SIG-M5 (cell line): ENCODE results near the gene CISD1.
A peak's percentile ranks its signal among the peaks of the same experiment; 100 is the strongest.

ENCODE experiments used
- DNase-seq: peaks from one replicate; lab custom pipeline; 2025; lab: John Stamatoyannopoulos, UW

The CISD1 gene

GRCh38 chr10:58311026-58311425, 42.1 kb downstream of the CISD1 start:
- no peak for DNase-seq

DNA sequence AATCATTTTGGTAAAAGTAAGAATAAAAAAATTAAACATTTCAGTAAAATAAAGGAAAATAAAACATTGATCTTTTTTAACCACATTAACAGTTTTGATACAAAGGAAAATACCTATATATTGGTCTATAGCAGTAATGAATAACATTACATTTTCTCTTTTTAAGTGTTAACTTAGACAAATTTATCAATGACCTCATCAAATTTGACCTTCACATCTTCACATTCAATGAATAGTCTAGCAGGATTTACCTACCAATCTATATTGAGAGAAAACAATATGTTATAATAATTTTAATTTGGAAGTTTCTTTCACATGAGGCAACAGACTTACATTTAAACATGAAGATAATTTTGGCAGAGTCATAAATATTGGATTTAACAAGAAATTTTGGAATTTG, 47.9 kb downstream of the CISD1 start:
- DNase-seq = no peak

DNA sequence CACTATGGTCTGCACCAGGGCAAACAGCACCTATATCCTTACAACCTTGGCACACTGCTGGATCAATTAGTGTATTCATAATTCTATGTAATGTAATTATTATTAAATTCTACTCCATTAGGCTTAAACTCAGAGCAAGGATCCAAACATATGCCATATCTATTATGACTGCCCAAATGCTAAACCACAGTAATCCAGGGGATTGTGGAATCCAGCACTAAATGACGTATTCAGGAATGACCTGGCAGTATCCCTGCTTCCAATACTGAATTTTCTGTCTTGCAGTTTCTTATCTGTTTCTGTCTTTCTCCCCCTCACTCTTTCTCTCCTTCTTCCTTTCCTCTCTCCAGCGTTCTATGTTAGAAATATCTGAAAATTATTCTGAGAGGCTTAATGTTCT, 49.4 kb downstream of the CISD1 start:
- DNase-seq = no peak

DNA sequence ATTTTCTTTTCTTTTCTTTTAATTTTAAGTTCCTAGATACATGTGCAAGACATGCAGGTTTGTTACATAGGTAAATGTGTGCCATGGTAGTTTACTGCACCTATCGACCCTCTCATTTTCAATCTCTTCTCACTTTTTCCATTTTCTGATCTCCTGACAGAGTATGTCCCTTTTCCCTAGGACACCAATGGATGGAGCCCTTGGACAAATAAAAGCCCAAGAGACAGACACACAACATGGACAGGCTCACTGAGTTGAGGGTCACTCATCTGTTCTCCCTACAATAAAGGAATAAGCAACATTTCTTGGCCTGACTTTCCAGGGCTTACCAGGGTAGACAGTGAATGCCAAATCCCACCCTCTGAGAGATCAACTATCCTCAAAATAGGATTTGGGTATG, 50.6 kb downstream of the CISD1 start:
- no peak for DNase-seq

DNA sequence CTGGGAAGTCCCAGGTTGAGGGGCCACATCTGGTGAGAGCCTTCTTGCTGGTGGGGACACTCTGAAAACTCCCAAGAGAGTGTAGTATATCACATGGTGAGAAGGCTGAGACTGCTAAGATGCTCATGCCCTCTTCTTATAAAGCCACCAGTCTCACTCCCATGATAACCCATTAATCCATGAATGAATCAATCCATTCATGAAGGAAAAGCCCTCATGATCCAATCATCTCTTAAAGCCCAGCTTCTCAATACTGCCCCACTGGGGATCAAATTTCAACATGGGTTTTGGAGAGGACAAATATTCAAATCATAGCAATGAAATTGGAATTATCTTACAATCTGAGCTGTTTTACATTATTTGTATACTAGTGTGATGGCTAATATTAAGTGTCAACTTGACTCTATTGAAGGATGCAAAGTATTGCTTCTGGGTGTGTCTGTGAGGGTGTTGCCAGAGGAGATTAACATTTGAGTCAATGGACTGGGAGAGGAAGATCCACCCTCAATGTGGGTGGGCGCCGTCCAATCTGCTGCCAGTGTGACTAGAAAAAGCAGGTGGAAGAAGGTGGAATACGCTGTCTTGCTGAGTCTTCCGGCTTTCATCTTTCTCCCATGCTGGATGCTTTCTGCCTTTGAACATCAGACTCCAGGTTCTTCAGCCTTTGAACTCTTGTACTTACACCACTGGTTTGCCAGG, 51.5 kb downstream of the CISD1 start:
- no peak for DNase-seq

- DNase-seq = peak; percentile 55
Observed at GRCh38 chr10:58322072-58322834, 53.3 kb downstream of the CISD1 start.

DNA sequence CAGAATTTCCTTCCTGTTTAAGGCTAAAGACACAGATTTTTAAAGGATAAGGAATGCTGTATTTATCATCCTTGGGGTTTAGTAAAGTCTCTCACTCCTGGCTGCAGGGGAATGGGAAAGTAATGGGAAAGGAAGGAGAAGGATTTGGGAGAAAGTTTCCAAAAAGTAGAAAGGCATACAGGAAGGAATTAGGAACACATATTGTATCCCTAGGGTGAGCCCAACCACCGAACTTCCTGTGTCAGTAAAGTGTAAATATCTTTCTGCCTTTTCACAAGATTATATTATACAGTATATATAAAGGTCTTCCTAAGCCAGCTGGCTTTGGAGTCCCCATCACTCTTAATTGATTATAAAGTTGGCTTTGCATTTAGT, 53.9 kb downstream of the CISD1 start:
- no peak for DNase-seq

DNA sequence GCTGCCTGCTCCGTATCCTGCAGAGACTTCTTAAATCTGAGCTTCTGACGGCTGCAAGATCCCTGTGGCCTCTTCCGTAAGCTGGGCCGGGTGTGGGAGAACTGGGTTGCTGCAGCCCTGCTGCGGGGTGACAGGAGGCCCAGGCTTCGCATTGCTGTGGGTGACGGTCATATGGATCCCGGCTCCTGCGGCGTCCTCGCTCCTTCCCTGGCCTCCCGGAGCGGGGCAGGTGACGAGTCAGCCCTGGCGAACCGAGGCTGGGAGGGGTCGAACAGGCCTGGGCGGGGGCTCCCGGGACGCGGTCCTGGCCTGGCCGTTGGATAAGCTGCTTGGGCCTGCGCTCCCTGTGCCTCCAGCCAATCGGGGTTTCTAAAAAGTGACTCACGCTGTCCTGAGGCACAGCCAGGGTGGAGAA, 58.0 kb downstream of the CISD1 start:
- no peak for DNase-seq

GRCh38 chr10:58328233-58328632, 59.3 kb downstream of the CISD1 start:
- DNase-seq = no peak

DNA sequence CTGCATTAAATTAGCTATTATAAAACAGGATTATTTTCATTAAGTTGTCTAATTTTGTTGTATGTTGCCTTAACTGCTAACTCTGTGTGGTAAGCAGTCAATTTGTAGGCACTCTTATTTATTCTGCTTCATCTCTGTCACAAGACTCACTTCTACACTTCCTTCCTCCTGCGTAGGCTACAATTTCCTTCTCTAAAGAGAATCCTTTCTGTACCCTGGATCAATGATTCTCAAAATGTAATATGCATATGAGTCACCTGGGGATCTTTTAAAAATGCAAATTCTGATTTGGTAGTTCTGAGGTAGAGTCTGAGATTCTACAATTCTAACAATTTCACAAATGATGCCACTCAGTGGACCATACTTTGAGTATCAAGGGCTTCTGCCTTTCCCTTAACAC, 61.5 kb downstream of the CISD1 start:
- DNase-seq = no peak

- DNase-seq = no peak
Observed at GRCh38 chr10:58331646-58332045, 62.7 kb downstream of the CISD1 start.

- DNase-seq = no peak
Observed at GRCh38 chr10:58334817-58335305, 65.9 kb downstream of the CISD1 start, which contains the start of gene UBE2D1. UBE2D1 (plus strand) TSS chr10:58335006; CDS start chr10:58335202, 196 bp downstream.

DNA sequence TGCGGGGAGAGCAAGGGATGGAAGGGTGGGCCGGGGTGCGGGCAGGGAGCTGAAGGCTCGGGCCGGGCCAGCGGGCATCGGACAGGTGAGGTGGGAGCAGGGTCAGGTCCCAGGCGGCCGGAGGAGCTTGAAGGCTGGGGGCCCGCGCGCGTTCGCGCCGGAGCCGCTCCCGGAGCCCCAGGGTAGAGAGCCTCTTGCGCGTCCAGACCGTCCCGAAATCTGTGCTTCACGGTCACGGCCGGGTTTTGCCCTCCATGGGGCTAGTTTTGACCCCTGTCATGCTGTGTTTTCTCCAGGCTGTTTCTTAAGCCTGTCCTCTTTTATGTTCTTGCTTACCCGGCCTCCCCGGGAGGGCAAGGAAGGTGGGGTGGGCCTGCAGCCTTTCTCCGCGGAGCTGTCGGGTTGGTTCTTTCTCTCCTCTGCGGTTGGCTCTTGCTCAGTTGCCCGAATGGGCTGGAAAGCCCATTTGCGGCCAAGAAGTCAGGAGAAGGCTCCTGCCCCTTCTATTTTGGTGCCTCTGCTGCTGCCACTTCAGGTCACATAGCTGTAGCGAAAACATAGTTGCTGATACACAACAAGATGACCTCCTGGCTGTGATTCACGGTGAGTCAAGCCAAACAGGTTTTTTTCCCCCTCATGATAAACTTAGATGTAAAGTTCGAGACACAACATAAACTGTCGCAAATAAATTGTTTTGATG, 66.5 kb downstream of the CISD1 start:
- DNase-seq = no peak

DNA sequence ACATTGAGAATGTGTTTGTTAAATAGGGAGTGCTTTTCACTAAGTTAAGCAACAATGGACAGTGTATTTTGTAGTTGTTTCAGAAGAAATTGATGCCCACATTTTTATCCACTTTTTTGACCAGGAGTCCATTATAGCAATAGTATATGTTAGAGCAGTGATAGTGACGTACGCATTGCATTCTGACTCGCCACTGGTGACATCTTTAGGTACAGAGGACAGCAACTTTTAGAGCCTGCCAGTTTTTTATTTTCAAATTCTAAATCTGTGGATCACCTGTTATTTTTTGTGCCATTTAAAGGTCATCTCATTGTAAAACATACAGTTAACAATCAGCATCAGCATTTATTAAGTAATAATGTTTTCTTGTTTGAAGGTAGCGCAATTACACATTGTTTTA, 67.3 kb downstream of the CISD1 start:
- DNase-seq = no peak
